Liver (tissue), 9 donors: Measurements from ENCODE around the gene VWA3B. TPM values are rescaled to one million over a fixed set of nuclear protein-coding genes. Genes with fewer than 3 reads are reported as not detected.

Experiments
- DNase-seq: peaks from one replicate; pipeline ENCODE4 v3.0.0-alpha.2; 2017; ENCODE audit warnings: low spot score
- H3K27ac ChIP-seq, 2 donors: one replicate each; pipeline ENCODE4 v1.7.0; 2013; ENCODE audit warnings: inconsistent platforms in 2 of 2, low read length in 2 of 2, control low read depth in 1 of 2, low read depth in 1 of 2, mild to moderate bottlenecking in 1 of 2
- H3K27me3 ChIP-seq, 4 donors: one replicate each; pipeline versions ENCODE4 v1.6.1 to v1.7.0; 2013; ENCODE audit warnings: low read length in 3 of 4, inconsistent platforms in 1 of 4, mild to moderate bottlenecking in 1 of 4, moderate library complexity in 1 of 4; ENCODE audit not compliant: control insufficient read depth in 4 of 4, insufficient read depth in 4 of 4
- H3K36me3 ChIP-seq, 4 donors: one replicate each; pipeline versions ENCODE4 v1.6.1 to v1.7.0; 2013; ENCODE audit warnings: low read length in 3 of 4, mild to moderate bottlenecking in 3 of 4, low read depth in 1 of 4, moderate library complexity in 1 of 4; ENCODE audit not compliant: control insufficient read depth in 4 of 4, insufficient read depth in 3 of 4
- H3K4me1 ChIP-seq, 4 donors: one replicate each; pipeline versions ENCODE4 v1.6.1 to v1.7.0; 2013; ENCODE audit warnings: low read length in 3 of 4, mild to moderate bottlenecking in 3 of 4, moderate library complexity in 1 of 4; ENCODE audit not compliant: control insufficient read depth in 4 of 4, insufficient read depth in 4 of 4
- H3K4me3 ChIP-seq, 3 donors: one replicate each; pipeline versions ENCODE4 v1.6.1 to v1.7.0; 2013; ENCODE audit warnings: low read length in 3 of 3, control low read depth in 1 of 3, low read depth in 1 of 3, mild to moderate bottlenecking in 1 of 3
- H3K9ac ChIP-seq, 2 donors: one replicate each; pipeline ENCODE4 v1.7.0; 2013; ENCODE audit warnings: low read length in 2 of 2, mild to moderate bottlenecking in 2 of 2, moderate library complexity in 2 of 2, control low read depth in 1 of 2, low read depth in 1 of 2
- H3K9me3 ChIP-seq, 4 donors: one replicate each; pipeline versions ENCODE4 v1.6.1 to v1.7.0; 2013; ENCODE audit warnings: low read length in 3 of 4; ENCODE audit not compliant: control insufficient read depth in 4 of 4
- EGR1 ChIP-seq, 2 donors: IDR thresholded peaks; 2 replicates each; pipeline ENCODE4 v1.6.1; 2016 to 2018; ENCODE audit warnings: antibody characterized with exemption in 2 of 2, low read depth in 2 of 2
- FOXA2 ChIP-seq: IDR thresholded peaks from 2 replicates; pipeline ENCODE4 v1.6.1; 2016; ENCODE audit warnings: antibody characterized with exemption
- GABPA ChIP-seq, 2 donors: IDR thresholded peaks in 1 of 2; conservative IDR thresholded peaks in 1 of 2; 2 replicates each; pipeline ENCODE4 v1.6.1; 2016; ENCODE audit warnings: antibody characterized with exemption in 2 of 2, mild to moderate bottlenecking in 1 of 2, moderate library complexity in 1 of 2
- HNF4A ChIP-seq, 2 donors: conservative IDR thresholded peaks; 2 replicates each; pipeline ENCODE4 v1.6.1; 2016; ENCODE audit warnings: antibody characterized with exemption in 2 of 2, mild to moderate bottlenecking in 2 of 2
- HNF4G ChIP-seq: IDR thresholded peaks from 2 replicates; pipeline ENCODE4 v1.6.1; 2016; ENCODE audit warnings: antibody characterized with exemption
- MAX ChIP-seq: IDR thresholded peaks from 2 replicates; pipeline ENCODE4 v1.6.1; 2016; ENCODE audit warnings: antibody characterized with exemption
- RXRA ChIP-seq, 2 donors: IDR thresholded peaks; 2 replicates each; pipeline ENCODE4 v1.6.1; 2017 to 2018; ENCODE audit warnings: antibody characterized with exemption in 2 of 2, mild to moderate bottlenecking in 1 of 2
- SP1 ChIP-seq: IDR thresholded peaks from 2 replicates; pipeline ENCODE4 v1.6.1; 2018; ENCODE audit warnings: antibody characterized with exemption, mild to moderate bottlenecking
- YY1 ChIP-seq: IDR thresholded peaks from 2 replicates; pipeline ENCODE4 v1.6.1; 2016; ENCODE audit warnings: antibody characterized with exemption, mild to moderate bottlenecking
- WGBS: extraction: QIAGEN DNeasy Blood & Tissue Kit; methylation state at CpG from one replicate; pipeline ENCODE4 v1.1.7; 2013; 5-methylcytosine and 5-hydroxymethylcytosine counted together
- polyA plus RNA-seq, 2 donors: library from polyadenylated mRNA; stranded (reverse) in 1 of 2; unstranded in 1 of 2; fragments of 200-250 nt in 1 of 2; fragments of >200 nt in 1 of 2; fragmentation: Nextera tagmentation in 1 of 2; extraction: Ambion mirVana in 1 of 2; gene quantifications; one replicate each; pipeline versions ENCODE4 v1.2.1 to v1.2.3, GENCODE V29; 2013 to 2015
- total RNA-seq, 2 donors: library from RNA; depleted of rRNA; stranded (reverse); fragments of >200 nt; gene quantifications; one replicate each; pipeline ENCODE4 v1.2.3, GENCODE V29; 2014
- TF ChIP-seq, protein P1 (sequence below): IDR thresholded peaks from 2 replicates; pipeline ENCODE4 v1.6.1; 2016; ENCODE audit warnings: antibody characterized with exemption
- TF ChIP-seq, protein P2 (sequence below): IDR thresholded peaks from 2 replicates; pipeline ENCODE4 v1.6.1; 2016; ENCODE audit warnings: antibody characterized with exemption, mild to moderate bottlenecking
- donor health status: healthy.
- donor health status: healthy.
- donor health status: healthy.
- donor health status: healthy.
- donor health status: healthy.

VWA3B gene
- total and polyA plus RNA-seq, 4 donors: 0.08 TPM; not detected in 3

DNA sequence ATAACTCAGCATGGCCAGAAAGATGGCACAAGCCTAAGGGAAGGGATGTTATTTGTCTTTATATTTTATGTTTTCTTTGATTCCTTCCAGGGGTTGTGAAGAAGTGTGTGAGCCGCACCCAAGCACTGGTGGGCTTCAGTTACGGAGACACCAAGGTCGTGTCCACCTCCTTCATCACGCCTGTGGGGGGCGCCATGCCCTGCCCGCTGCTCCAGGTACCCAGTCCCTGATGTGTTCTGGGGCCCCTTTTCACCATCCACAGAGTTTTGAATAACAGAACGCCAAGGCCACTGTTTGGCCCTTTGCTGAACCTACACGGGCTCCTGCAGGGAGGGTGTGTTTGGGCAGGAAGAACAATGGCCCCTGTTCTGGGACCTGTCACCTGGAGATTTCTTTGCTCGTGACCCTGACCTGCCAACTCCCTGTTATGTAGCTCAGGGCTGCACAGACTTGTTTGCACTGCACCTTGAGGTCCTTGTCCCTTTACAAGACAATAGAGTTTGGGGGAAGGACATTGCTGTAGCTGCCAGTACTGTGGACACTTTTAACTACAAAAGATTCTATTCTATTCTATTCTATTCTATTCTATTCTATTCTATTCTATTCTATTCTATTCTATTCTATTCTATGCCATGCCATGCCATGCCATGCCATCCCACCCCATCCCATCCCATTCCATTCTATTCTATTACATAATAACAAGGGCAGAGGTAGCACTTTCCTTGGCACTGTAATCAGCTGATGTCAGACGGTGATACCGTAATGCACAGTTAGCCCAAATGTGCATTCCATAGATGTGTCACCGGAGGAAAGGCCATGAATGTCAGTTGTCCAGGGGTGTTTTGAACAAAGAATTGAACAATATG lies 211.1 kb downstream of the VWA3B start:
- Histone ChIP-seq H3K9me3 (no peaks in the 10 kb centered on the region), H3K9ac (no peak overlapping the region), H3K4me1 (peaks cover 12 to 28% (median 20%) of the 10 kb centered on the region in 4 donors), H3K4me3 (no peak overlapping the region), H3K27ac (no peak overlapping the region), H3K36me3 (no peaks in the 10 kb centered on the region), H3K27me3 (no peaks in the 10 kb centered on the region)
- WGBS: 82% methylated on average over 12 of the region's 12 CpGs
- TF ChIP-seq YY1: no peak
- TF ChIP-seq GABPA (IDR thresholded peaks at IDR 0.05 in 1 of 2, conservative IDR thresholded peaks at IDR 0.05 in 1 of 2): no peak
- TF ChIP-seq, protein P1, sequence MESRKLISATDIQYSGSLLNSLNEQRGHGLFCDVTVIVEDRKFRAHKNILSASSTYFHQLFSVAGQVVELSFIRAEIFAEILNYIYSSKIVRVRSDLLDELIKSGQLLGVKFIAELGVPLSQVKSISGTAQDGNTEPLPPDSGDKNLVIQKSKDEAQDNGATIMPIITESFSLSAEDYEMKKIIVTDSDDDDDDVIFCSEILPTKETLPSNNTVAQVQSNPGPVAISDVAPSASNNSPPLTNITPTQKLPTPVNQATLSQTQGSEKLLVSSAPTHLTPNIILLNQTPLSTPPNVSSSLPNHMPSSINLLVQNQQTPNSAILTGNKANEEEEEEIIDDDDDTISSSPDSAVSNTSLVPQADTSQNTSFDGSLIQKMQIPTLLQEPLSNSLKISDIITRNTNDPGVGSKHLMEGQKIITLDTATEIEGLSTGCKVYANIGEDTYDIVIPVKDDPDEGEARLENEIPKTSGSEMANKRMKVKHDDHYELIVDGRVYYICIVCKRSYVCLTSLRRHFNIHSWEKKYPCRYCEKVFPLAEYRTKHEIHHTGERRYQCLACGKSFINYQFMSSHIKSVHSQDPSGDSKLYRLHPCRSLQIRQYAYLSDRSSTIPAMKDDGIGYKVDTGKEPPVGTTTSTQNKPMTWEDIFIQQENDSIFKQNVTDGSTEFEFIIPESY: no peak
- DNase-seq: no peak

DNA sequence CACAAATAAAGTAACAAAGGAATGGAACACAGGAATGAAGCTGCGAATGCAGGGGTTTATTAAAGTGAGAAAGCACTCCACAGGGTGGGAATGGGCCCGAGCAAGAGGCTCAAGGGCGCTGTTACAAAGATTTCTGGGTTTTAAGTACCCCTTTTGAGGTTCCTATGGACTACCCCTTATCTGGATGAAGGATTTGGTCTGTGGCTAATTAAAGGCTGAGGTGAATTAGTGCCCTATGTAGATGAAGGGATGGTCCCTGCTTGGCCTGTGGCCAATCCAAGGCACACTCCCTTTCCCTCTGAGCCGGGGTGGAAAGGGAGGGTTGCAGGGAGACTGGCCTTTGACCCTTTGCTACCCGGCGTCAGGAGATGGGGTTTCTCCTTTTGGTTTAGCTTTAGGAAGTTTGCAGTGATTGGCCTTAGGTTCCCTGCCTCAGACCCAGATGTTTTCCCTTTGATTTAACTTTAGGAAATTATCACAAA lies 211.8 kb downstream of the VWA3B start:
- H3K27ac ChIP-seq: no peak overlapping the region
- H3K36me3 ChIP-seq: no peaks in the 10 kb centered on the region
- H3K9me3 ChIP-seq: no peaks in the 10 kb centered on the region
- TF ChIP-seq HNF4A (conservative IDR thresholded peaks at IDR 0.05) (no peak), RXRA (IDR thresholded peaks at IDR 0.05) (no peak), FOXA2 (no peak), YY1 (no peak), EGR1 (IDR thresholded peaks at IDR 0.05; ENCODE audit: low read depth in 2 of 2) (no peak), MAX (no peak), GABPA (IDR thresholded peaks at IDR 0.05 in 1 of 2, conservative IDR thresholded peaks at IDR 0.05 in 1 of 2) (no peak), SP1 (no peak), HNF4G (no peak)
- TF ChIP-seq, protein P2, sequence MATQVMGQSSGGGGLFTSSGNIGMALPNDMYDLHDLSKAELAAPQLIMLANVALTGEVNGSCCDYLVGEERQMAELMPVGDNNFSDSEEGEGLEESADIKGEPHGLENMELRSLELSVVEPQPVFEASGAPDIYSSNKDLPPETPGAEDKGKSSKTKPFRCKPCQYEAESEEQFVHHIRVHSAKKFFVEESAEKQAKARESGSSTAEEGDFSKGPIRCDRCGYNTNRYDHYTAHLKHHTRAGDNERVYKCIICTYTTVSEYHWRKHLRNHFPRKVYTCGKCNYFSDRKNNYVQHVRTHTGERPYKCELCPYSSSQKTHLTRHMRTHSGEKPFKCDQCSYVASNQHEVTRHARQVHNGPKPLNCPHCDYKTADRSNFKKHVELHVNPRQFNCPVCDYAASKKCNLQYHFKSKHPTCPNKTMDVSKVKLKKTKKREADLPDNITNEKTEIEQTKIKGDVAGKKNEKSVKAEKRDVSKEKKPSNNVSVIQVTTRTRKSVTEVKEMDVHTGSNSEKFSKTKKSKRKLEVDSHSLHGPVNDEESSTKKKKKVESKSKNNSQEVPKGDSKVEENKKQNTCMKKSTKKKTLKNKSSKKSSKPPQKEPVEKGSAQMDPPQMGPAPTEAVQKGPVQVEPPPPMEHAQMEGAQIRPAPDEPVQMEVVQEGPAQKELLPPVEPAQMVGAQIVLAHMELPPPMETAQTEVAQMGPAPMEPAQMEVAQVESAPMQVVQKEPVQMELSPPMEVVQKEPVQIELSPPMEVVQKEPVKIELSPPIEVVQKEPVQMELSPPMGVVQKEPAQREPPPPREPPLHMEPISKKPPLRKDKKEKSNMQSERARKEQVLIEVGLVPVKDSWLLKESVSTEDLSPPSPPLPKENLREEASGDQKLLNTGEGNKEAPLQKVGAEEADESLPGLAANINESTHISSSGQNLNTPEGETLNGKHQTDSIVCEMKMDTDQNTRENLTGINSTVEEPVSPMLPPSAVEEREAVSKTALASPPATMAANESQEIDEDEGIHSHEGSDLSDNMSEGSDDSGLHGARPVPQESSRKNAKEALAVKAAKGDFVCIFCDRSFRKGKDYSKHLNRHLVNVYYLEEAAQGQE: no peak
- TF ChIP-seq, protein P1: no peak
- no peak for DNase-seq
- H3K4me1 ChIP-seq: peaks cover 12 to 28% (median 20%) of the 10 kb centered on the region in 4 donors
- H3K27me3 ChIP-seq: no peaks in the 10 kb centered on the region
- H3K4me3 ChIP-seq: no peak overlapping the region
- 71% methylated on average over 6 of the region's 6 CpGs for WGBS
- H3K9ac ChIP-seq: no peak overlapping the region
